ENCODE measurements around the gene GRK5. TPM values are rescaled to one million over a fixed set of nuclear protein-coding genes. Genes with fewer than 3 reads are reported as not detected.

GRK5 gene
- total and polyA plus RNA-seq, 9 of the 15 experiments (the other 6 are each of a cell fraction or from before 2014, with no cell fraction given) = 0.46 to 0.83 (median 0.67) TPM; not detected in 2

DNA sequence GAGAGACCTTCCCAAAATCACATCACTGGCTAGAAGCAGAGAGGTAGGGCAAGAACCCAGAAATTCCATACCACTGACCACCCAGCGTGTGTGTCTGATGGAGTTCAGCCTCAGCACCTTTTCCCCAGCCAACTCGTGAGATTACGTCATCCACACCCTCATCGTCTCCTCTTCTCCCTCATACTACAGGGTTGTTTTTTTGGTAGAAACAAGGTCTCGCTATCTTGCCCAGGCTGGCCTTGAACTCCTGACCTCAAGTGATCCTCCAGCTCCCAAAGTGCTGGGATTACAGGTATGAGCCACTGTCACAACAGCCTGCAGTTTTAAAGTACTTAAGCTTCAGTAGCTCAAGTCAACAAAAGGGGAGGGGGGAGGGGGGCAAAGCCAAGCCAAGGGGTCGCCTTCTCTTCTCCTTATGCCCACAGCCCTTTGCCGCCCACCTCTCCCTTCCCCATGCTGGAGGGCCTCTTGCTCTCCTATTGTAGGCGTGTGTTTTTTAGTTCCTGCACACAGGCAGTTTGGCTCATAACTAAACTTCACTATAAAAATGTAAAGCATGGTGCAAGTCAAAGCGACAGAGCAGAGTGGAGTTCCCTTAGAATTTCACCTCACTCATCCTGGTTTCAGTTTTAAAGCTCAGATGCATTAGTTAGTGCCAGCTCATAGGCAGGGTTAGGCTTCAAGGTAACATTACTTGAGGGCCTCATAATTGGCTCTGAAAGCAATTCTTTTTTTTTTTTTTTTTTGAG is 23.5 kb upstream of the GRK5 start:
- no peaks in the 10 kb centered on the region for H3K9me3 ChIP-seq (replicated peaks; ENCODE audit: control insufficient read depth, insufficient read depth, low read depth, low read length)
- H3K27me3 ChIP-seq (ENCODE audit: control insufficient read depth in 2 of 2, insufficient read depth in 2 of 2, low read length in 2 of 2) = no peaks in the 10 kb centered on the region
- peaks cover 0 to 6% of the 10 kb centered on the region in 2 experiments; a peak in 3 of 5 replicates for H3K4me1 ChIP-seq (replicated peaks in 1 of 2; ENCODE audit: control insufficient read depth in 2 of 2, insufficient read depth in 2 of 2, low read length in 2 of 2)
- no peak for DNase-seq (ENCODE audit: extremely low read depth in 1 of 4, low spot score in 3 of 4)
- no peak overlapping the region for H3K4me2 ChIP-seq (ENCODE audit: insufficient read depth, low read length)
- intact Hi-C loops (cut with micrococcal nuclease) = no loop called here
- H3K9me1 ChIP-seq (ENCODE audit: control insufficient read depth, insufficient read depth, low read length) = no peaks in the 10 kb centered on the region
- no peaks in the 10 kb centered on the region for H3K79me2 ChIP-seq (ENCODE audit: control insufficient read depth, insufficient read depth, low read length)
- no peak overlapping the region for H3K4me3 ChIP-seq
- ChIA-PET POLR2A (interaction anchor here (0.6 to 1.2 kb wide), 5 partner anchors 8 to 1494 kb away, joined by 3 to 5 read pairs (median 4); partner anchors contain the start of gene SFXN4), CTCF (ENCODE audit: low intra/inter-chr PET ratio) (interaction anchor here (0.8 kb wide), 1 partner anchor 126 kb away, joined by 3 read pairs; no protein-coding TSS in a partner anchor)
- H4K20me1 ChIP-seq (replicated peaks; ENCODE audit: control insufficient read depth, insufficient read depth, low read length) = no peaks in the 10 kb centered on the region
- ATAC-seq = no peak
- BruUV-seq (replicated peaks) = no TSS peak
- no peaks in the 10 kb centered on the region for H3K36me3 ChIP-seq (ENCODE audit: control insufficient read depth, insufficient read depth, low read length)
- in situ Hi-C loops (cut with MboI) = no loop called here
- WGBS (ENCODE audit: insufficient coverage, low coverage, missing lambda C conversion rate) = 45% methylated on average over 5 of the region's 9 CpGs
- H2AFZ ChIP-seq (ENCODE audit: low read depth, low read length) = no peak overlapping the region
- no peak for FAIRE-seq
- H3K27ac ChIP-seq (ENCODE audit: extremely low read depth, low read depth, low read length) = no peak overlapping the region
- H3K9ac ChIP-seq (ENCODE audit: insufficient read depth in 1 of 2, low read depth in 2 of 2, low read length in 2 of 2) = no peak overlapping the region
- TF ChIP-seq ZNF224 (CRISPR knock-in tag; IDR thresholded peaks at IDR 0.05) (no peak), CEBPB (tag; IDR thresholded peaks at IDR 0.05) (0 out of 2 replicates have a peak, but pooled peaks have one; percentile 21)
- TF ChIP-seq, protein P1, sequence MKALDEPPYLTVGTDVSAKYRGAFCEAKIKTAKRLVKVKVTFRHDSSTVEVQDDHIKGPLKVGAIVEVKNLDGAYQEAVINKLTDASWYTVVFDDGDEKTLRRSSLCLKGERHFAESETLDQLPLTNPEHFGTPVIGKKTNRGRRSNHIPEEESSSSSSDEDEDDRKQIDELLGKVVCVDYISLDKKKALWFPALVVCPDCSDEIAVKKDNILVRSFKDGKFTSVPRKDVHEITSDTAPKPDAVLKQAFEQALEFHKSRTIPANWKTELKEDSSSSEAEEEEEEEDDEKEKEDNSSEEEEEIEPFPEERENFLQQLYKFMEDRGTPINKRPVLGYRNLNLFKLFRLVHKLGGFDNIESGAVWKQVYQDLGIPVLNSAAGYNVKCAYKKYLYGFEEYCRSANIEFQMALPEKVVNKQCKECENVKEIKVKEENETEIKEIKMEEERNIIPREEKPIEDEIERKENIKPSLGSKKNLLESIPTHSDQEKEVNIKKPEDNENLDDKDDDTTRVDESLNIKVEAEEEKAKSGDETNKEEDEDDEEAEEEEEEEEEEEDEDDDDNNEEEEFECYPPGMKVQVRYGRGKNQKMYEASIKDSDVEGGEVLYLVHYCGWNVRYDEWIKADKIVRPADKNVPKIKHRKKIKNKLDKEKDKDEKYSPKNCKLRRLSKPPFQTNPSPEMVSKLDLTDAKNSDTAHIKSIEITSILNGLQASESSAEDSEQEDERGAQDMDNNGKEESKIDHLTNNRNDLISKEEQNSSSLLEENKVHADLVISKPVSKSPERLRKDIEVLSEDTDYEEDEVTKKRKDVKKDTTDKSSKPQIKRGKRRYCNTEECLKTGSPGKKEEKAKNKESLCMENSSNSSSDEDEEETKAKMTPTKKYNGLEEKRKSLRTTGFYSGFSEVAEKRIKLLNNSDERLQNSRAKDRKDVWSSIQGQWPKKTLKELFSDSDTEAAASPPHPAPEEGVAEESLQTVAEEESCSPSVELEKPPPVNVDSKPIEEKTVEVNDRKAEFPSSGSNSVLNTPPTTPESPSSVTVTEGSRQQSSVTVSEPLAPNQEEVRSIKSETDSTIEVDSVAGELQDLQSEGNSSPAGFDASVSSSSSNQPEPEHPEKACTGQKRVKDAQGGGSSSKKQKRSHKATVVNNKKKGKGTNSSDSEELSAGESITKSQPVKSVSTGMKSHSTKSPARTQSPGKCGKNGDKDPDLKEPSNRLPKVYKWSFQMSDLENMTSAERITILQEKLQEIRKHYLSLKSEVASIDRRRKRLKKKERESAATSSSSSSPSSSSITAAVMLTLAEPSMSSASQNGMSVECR (CRISPR knock-in tag; IDR thresholded peaks at IDR 0.05) = no peak
- TF ChIP-seq, protein P2, sequence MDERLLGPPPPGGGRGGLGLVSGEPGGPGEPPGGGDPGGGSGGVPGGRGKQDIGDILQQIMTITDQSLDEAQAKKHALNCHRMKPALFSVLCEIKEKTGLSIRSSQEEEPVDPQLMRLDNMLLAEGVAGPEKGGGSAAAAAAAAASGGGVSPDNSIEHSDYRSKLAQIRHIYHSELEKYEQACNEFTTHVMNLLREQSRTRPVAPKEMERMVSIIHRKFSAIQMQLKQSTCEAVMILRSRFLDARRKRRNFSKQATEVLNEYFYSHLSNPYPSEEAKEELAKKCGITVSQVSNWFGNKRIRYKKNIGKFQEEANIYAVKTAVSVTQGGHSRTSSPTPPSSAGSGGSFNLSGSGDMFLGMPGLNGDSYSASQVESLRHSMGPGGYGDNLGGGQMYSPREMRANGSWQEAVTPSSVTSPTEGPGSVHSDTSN (CRISPR knock-in tag; IDR thresholded peaks at IDR 0.05; ENCODE audit: low read depth) = no peak
- TF ChIP-seq, protein P2 (tag; conservative IDR thresholded peaks at IDR 0.05; ENCODE audit: low read depth) = no peak
- TF ChIP-seq, protein P3, sequence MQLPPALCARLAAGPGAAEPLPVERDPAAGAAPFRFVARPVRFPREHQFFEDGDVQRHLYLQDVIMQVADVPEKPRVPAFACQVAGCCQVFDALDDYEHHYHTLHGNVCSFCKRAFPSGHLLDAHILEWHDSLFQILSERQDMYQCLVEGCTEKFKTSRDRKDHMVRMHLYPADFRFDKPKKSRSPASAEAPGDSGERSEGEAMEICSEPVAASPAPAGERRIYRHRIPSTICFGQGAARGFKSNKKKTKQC (CRISPR knock-in tag; IDR thresholded peaks at IDR 0.05) = no peak
- TF ChIP-seq, protein P4, sequence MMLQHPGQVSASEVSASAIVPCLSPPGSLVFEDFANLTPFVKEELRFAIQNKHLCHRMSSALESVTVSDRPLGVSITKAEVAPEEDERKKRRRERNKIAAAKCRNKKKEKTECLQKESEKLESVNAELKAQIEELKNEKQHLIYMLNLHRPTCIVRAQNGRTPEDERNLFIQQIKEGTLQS (IDR thresholded peaks at IDR 0.05) = peak; percentile 87
- TF ChIP-seq, protein P4 (CRISPR knock-in tag; conservative IDR thresholded peaks at IDR 0.05) = no peak
- TF ChIP-seq, protein P5, sequence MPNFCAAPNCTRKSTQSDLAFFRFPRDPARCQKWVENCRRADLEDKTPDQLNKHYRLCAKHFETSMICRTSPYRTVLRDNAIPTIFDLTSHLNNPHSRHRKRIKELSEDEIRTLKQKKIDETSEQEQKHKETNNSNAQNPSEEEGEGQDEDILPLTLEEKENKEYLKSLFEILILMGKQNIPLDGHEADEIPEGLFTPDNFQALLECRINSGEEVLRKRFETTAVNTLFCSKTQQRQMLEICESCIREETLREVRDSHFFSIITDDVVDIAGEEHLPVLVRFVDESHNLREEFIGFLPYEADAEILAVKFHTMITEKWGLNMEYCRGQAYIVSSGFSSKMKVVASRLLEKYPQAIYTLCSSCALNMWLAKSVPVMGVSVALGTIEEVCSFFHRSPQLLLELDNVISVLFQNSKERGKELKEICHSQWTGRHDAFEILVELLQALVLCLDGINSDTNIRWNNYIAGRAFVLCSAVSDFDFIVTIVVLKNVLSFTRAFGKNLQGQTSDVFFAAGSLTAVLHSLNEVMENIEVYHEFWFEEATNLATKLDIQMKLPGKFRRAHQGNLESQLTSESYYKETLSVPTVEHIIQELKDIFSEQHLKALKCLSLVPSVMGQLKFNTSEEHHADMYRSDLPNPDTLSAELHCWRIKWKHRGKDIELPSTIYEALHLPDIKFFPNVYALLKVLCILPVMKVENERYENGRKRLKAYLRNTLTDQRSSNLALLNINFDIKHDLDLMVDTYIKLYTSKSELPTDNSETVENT (CRISPR knock-in tag; IDR thresholded peaks at IDR 0.05) = no peak

Measured in K562 (cell line).